GM18502 (cell line): ENCODE data around the gene CNN1.
"Not testable (repeated sequence)": the region's sequence is repeated elsewhere in the genome, so short reads cannot be mapped to it uniquely, and the experiment has no call there.

Experiments used
- ATAC-seq: cut with Tn5 transposase; IDR thresholded peaks from one replicate; pipeline ENCODE4 v1.9.1; 2021; ENCODE audit warnings: mild to moderate bottlenecking; ENCODE audit not compliant: unreplicated experiment, poor library complexity

CNN1 gene

GRCh38 chr19:11598103-11598483 is 59.4 kb downstream of the CNN1 start:
- no peak for ATAC-seq

DNA sequence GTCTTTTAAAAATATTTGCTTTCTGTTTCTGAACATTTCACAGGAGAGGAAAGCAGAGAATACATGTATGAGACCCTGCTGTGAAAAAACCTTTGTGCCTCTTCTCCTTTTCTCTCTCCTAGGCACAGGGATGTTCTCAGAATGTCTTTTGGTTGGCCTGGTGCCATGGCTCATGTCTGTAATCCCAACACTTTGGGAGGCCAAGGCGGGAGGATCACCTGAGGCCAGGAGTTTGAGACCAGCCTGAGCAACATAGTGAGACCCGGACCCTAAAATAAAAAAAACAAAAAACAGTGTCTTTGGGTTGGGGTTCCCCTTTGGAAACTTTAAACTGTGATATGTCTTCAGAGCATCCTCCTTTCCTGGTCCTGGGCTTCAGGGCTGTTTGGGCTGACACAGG is 60.1 kb downstream of the CNN1 start:
- ATAC-seq: no peak

DNA sequence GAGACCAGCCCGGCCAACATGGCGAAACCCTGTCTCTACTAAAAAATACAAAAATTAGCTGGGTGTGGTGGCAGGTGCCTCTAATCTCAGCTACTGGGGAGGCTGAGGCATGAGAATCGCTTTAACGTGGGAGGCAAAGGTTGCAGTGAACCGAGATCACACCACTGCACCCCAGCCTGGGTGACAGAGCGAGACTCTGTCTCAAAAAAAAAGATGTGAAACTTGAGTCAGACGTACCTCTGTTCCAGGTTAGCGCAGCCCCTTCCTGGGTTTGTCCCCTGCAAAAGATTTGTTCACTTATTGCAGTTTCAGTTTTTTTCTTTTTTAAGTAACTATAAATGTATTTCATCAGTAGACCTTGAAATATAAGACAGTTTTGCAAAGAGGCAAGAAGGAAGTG is 61.1 kb downstream of the CNN1 start:
- not testable (repeated sequence) for ATAC-seq
